GM13976 (cell line): Measurements from ENCODE around the gene PRKCSH.

Experiments
- DNase-seq: peaks from one replicate; pipeline ENCODE4 v3.0.0; 2012; ENCODE audit warnings: low spot score
- CTCF ChIP-seq: IDR thresholded peaks from 2 replicates; pipeline ENCODE4 v1.5.1; 2012; ENCODE audit warnings: borderline replicate concordance, mild to moderate bottlenecking; ENCODE audit not compliant: insufficient read depth; ENCODE audit errors: extremely low read depth, missing control alignments, control extremely low read depth
- in situ Hi-C: fragments of 300-500 bp; cut with MboI; formaldehyde crosslinking; loops from one replicate; pipeline ENCODE4 v1.12.0; 2022; ENCODE audit warnings: low sequenced_read_pairs, mixed read lengths, inconsistent platforms; ENCODE audit not compliant: unreplicated experiment

Gene PRKCSH

GRCh38 chr19:11478167-11479089 is 43.0 kb downstream of the PRKCSH start:
- DNase-seq: no peak
- TF ChIP-seq CTCF: no peak
- in situ Hi-C loops: no loop called here

GRCh38 chr19:11479090-11479897 is 43.9 kb downstream of the PRKCSH start:
- in situ Hi-C loops: no loop called here
- TF ChIP-seq CTCF: no peak
- peak; percentile 52 for DNase-seq

- peak; percentile 33 for DNase-seq
- no peak for TF ChIP-seq CTCF
- in situ Hi-C loops: no loop called here
These were observed 44.7 kb downstream of the PRKCSH start for GRCh38 chr19:11479898-11480714.

GRCh38 chr19:11480715-11481533 is 45.5 kb downstream of the PRKCSH start, which contains the start of gene ELAVL3:
Gene ELAVL3 (minus strand): TSS chr19:11481046. CDS start chr19:11480608, 438 bp downstream.
- no peak for TF ChIP-seq CTCF
- DNase-seq: peak; percentile 42
- in situ Hi-C loops: no loop called here

- in situ Hi-C loops: no loop called here
- no peak for TF ChIP-seq CTCF
- DNase-seq: peak; percentile 93
These were observed 46.3 kb downstream of the PRKCSH start for GRCh38 chr19:11481534-11482383.
